K562 (cell line): ENCODE results near the gene SGIP1. TPM values are rescaled to one million over a fixed set of nuclear protein-coding genes. Genes with fewer than 3 reads are reported as not detected.

ENCODE experiments used
- ATAC-seq: fragments of 200-7000 bp; cut with Tn5 transposase; 3 replicates; pipeline ENCODE4 v1.9.1; 2020; ENCODE audit warnings: moderate library complexity
- BruUV-seq: library from RNA; stranded (reverse); fragments of 400-500 nt; replicated peaks from 2 replicates; lab custom pipeline; 2021; lab: Mats Ljungman, UMichigan
- CTCF ChIA-PET: fragments of 300-600 bp; formaldehyde crosslinking; extraction: SDS; loops from one replicate; lab custom pipeline; 2021; ENCODE audit warnings: low intra/inter-chr PET ratio; lab: Yijun Ruan, JAX
- POLR2A ChIA-PET: fragments of 300-600, 350-650 bp; sonication (Branson Sonifier 250); formaldehyde crosslinking; extraction: SDS; loops from one replicate; lab custom pipeline; 2021; ENCODE audit warnings: antibody characterized with exemption, inconsistent platforms; lab: Yijun Ruan, JAX
- DNase-seq, 4 experiments: peaks; one replicate each; pipeline versions ENCODE4 v3.0.0 to v3.0.0-alpha.2; 2011 to 2018; ENCODE audit warnings: low spot score in 3 of 4, mixed read lengths in 3 of 4; ENCODE audit errors: extremely low read depth in 1 of 4
- FAIRE-seq: peaks from 2 replicates; lab custom pipeline; 2011; peaks lifted over from hg19 to GRCh38; lab: Jason Lieb, UNC
- H2AFZ ChIP-seq: 2 replicates; pipeline ENCODE4 v1.6.0; 2011; ENCODE audit warnings: low read depth, low read length, control low read depth, inconsistent platforms
- H3K27ac ChIP-seq: fragments of 200-600 bp; 3 replicates; pipeline ENCODE4 v1.8.0; 2011; ENCODE audit warnings: low read depth, mild to moderate bottlenecking, control low read depth, inconsistent platforms, low read length, moderate library complexity, mixed read lengths; ENCODE audit errors: extremely low read depth
- H3K27me3 ChIP-seq, 2 experiments: fragments of 300-600 bp in 1 of 2; 2 replicates in 1 of 2; 3 replicates in 1 of 2; pipeline versions ENCODE4 v1.6.0 to v1.8.0; 2011; ENCODE audit warnings: inconsistent platforms in 2 of 2, low read length in 2 of 2, mild to moderate bottlenecking in 1 of 2, mixed read lengths in 1 of 2, moderate library complexity in 1 of 2; ENCODE audit not compliant: control insufficient read depth in 2 of 2, insufficient read depth in 2 of 2
- H3K36me3 ChIP-seq: fragments of 300-600 bp; 3 replicates; pipeline ENCODE4 v1.8.0; 2011; ENCODE audit warnings: mild to moderate bottlenecking, low read length, inconsistent platforms; ENCODE audit not compliant: control insufficient read depth, insufficient read depth
- H3K4me1 ChIP-seq, 2 experiments: fragments of 200-600 bp in 1 of 2; replicated peaks in 1 of 2; 2 replicates in 1 of 2; 3 replicates in 1 of 2; pipeline versions ENCODE4 v1.5.1 to v1.8.0; 2011; ENCODE audit warnings: inconsistent platforms in 2 of 2, low read length in 2 of 2, mild to moderate bottlenecking in 1 of 2, mixed read lengths in 1 of 2, moderate library complexity in 1 of 2; ENCODE audit not compliant: control insufficient read depth in 2 of 2, insufficient read depth in 2 of 2
- H3K4me2 ChIP-seq: 2 replicates; pipeline ENCODE4 v1.6.1; 2011; ENCODE audit warnings: low read length, control low read depth, inconsistent platforms, mixed read lengths; ENCODE audit not compliant: insufficient read depth
- H3K4me3 ChIP-seq: fragments of 200-600 bp; sonication (generic), shearing (Covaris generic); 2 replicates; pipeline ENCODE4 v1.5.1; 2016; ENCODE audit warnings: control low read depth, inconsistent platforms
- H3K79me2 ChIP-seq: fragments of 200-600 bp; 3 replicates; pipeline ENCODE4 v1.8.0; 2011; ENCODE audit warnings: low read length, inconsistent platforms; ENCODE audit not compliant: control insufficient read depth, insufficient read depth
- H3K9ac ChIP-seq, 2 experiments: 2 replicates each; pipeline versions ENCODE4 v1.6.0 to v1.6.1; 2011; ENCODE audit warnings: low read depth in 2 of 2, low read length in 2 of 2, control low read depth in 1 of 2, inconsistent platforms in 1 of 2, mild to moderate bottlenecking in 1 of 2, mixed read lengths in 1 of 2; ENCODE audit not compliant: insufficient read depth in 1 of 2
- H3K9me1 ChIP-seq: one replicate; pipeline ENCODE4 v1.6.0; 2011; ENCODE audit warnings: inconsistent platforms, mild to moderate bottlenecking, low read length, moderate library complexity; ENCODE audit not compliant: control insufficient read depth, insufficient read depth
- H3K9me3 ChIP-seq: replicated peaks from 2 replicates; pipeline ENCODE4 v1.5.1; 2011; ENCODE audit warnings: low read depth, low read length, inconsistent platforms; ENCODE audit not compliant: control insufficient read depth, insufficient read depth
- H4K20me1 ChIP-seq: replicated peaks from 2 replicates; pipeline ENCODE4 v1.6.1; 2011; ENCODE audit warnings: low read length, inconsistent platforms, mixed read lengths; ENCODE audit not compliant: control insufficient read depth, insufficient read depth
- ATF7 ChIP-seq: fragments of 450-650 bp; IDR thresholded peaks from 2 replicates; pipeline ENCODE4 v1.7.1; 2014; ENCODE audit warnings: mild to moderate bottlenecking, moderate library complexity
- DMBX1 ChIP-seq: fragments of 250-450 bp; sonication (Bioruptor Pico); IDR thresholded peaks from 2 replicates; pipeline ENCODE4 v1.8.0; 2022; ENCODE audit warnings: inconsistent platforms, mild to moderate bottlenecking, moderate library complexity, borderline replicate concordance
- FOXK1 ChIP-seq: sonication (generic); formaldehyde crosslinking; IDR thresholded peaks from 2 replicates; pipeline ENCODE4 v1.8.0; 2022; ENCODE audit warnings: missing genetic modification reagents, mild to moderate bottlenecking, borderline replicate concordance
- GTF2F1 ChIP-seq: IDR thresholded peaks from 2 replicates; pipeline ENCODE4 v1.6.1; 2011; ENCODE audit warnings: low read depth, low read length, improper control_type of control experiment
- KDM2B ChIP-seq: fragments of 250-450 bp; sonication (Bioruptor Pico); IDR thresholded peaks from 2 replicates; pipeline ENCODE4 v1.8.0; 2021; ENCODE audit warnings: mild to moderate bottlenecking, moderate library complexity
- MAZ ChIP-seq, 2 experiments: fragments of 450-650 bp in 1 of 2; sonication (generic) in 1 of 2; formaldehyde crosslinking; IDR thresholded peaks in 1 of 2; conservative IDR thresholded peaks in 1 of 2; 2 replicates each; pipeline versions ENCODE4 v1.4.0 to v1.5.0; 2020; ENCODE audit warnings: mild to moderate bottlenecking in 1 of 2, missing genetic modification reagents in 1 of 2
- PHTF2 ChIP-seq: fragments of 250-450 bp; sonication (Bioruptor Pico); IDR thresholded peaks from 2 replicates; pipeline ENCODE4 v1.5.0; 2021; ENCODE audit warnings: mild to moderate bottlenecking
- PRDM10 ChIP-seq: fragments of 450-650 bp; IDR thresholded peaks from 2 replicates; pipeline ENCODE4 v1.6.1; 2018; ENCODE audit not compliant: partially characterized antibody
- ZNF12 ChIP-seq: sonication (generic); formaldehyde crosslinking; IDR thresholded peaks from 2 replicates; pipeline ENCODE4 v1.4.0; 2020; ENCODE audit warnings: mild to moderate bottlenecking, missing genetic modification reagents
- ZNF165 ChIP-seq: fragments of 250-450 bp; sonication (Bioruptor Pico); IDR thresholded peaks from 2 replicates; pipeline ENCODE4 v1.4.0; 2020; ENCODE audit warnings: borderline replicate concordance
- ZNF277 ChIP-seq: fragments of 250-450 bp; sonication (Bioruptor Pico); IDR thresholded peaks from 2 replicates; pipeline ENCODE4 v1.8.0; 2022; ENCODE audit warnings: inconsistent platforms, mild to moderate bottlenecking, moderate library complexity, borderline replicate concordance
- ZNF436 ChIP-seq: fragments of 250-450, 450-650 bp; sonication (Bioruptor Pico); formaldehyde crosslinking; IDR thresholded peaks from 2 replicates; pipeline ENCODE4 v1.7.0; 2020; ENCODE audit warnings: mild to moderate bottlenecking
- WGBS: fragments of 100-300 bp; shearing (Covaris generic); methylation state at CpG from one replicate; pipeline ENCODE4 v1.1.6; 2016; ENCODE audit warnings: low coverage, mixed read lengths; ENCODE audit not compliant: insufficient coverage; ENCODE audit errors: missing lambda C conversion rate; 5-methylcytosine and 5-hydroxymethylcytosine counted together
- in situ Hi-C: fragments of 300-500 bp; cut with MboI; formaldehyde crosslinking; loops from 4 replicates; pipeline ENCODE4 v1.15.0; 2018; ENCODE audit warnings: inconsistent platforms, mixed read lengths
- intact Hi-C: fragments of 100-400 bp; cut with micrococcal nuclease; formaldehyde crosslinking; loops from 2 replicates; pipeline ENCODE4 v1.14.2; 2022
- polyA plus RNA-seq, 8 experiments: library from polyadenylated mRNA; depleted of rRNA in 4 of 8; stranded (reverse) in 5 of 8; unstranded in 3 of 8; fragments of >200 nt; fragmentation: Nextera tagmentation in 2 of 8; fragmentation: Illumina TruSeq in 1 of 8; extraction: Ambion mirVana in 2 of 8; extraction: Trizol in 1 of 8; gene quantifications; 2 replicates each; pipeline versions ENCODE4 v1.2.1 to v1.2.3, GENCODE V29; 2011 to 2014; ENCODE audit warnings: inconsistent platforms in 1 of 8, missing spikeins in 1 of 8
- total RNA-seq, 7 experiments: library from RNA; depleted of rRNA in 6 of 7; stranded (reverse); fragments of >200 nt in 6 of 7; fragmentation: Illumina TruSeq in 2 of 7; extraction: Trizol in 2 of 7; gene quantifications; 2 replicates each; pipeline versions ENCODE4 v1.2.1 to v1.2.3, GENCODE V29; 2011 to 2021; ENCODE audit warnings: low replicate concordance in 1 of 7

SGIP1 gene
- total and polyA plus RNA-seq, 9 of the 15 experiments (the other 6 are each of a cell fraction or from before 2014, with no cell fraction given) = 0.07 to 0.35 TPM; not detected in 7

GRCh38 chr1:66787641-66788040 lies 253.7 kb downstream of the SGIP1 start:
- no peaks in the 10 kb centered on the region for H3K27me3 ChIP-seq
- H4K20me1 ChIP-seq = no peaks in the 10 kb centered on the region
- no peaks in the 10 kb centered on the region for H3K9me1 ChIP-seq
- DNase-seq (no peak), ATAC-seq (no peak), FAIRE-seq (no peak)
- no peak overlapping the region for H3K9ac ChIP-seq
- H3K27ac ChIP-seq = no peak overlapping the region
- ChIA-PET CTCF (no interaction called here), POLR2A (interaction anchor here (1.3 kb wide), 1 partner anchor 15 kb away, joined by 4 read pairs; no protein-coding TSS in a partner anchor)
- 27% methylated on average over 4 of the region's 4 CpGs for WGBS
- no peaks in the 10 kb centered on the region for H3K36me3 ChIP-seq
- H3K79me2 ChIP-seq = no peaks in the 10 kb centered on the region
- in situ Hi-C loops = no loop called here
- no peak overlapping the region for H2AFZ ChIP-seq
- no peak overlapping the region for H3K4me3 ChIP-seq
- H3K4me1 ChIP-seq = no peaks in the 10 kb centered on the region
- TF ChIP-seq ZNF436 (CRISPR knock-in tag) = no peak
- no peak for TF ChIP-seq ATF7
- TF ChIP-seq ZNF277 (CRISPR knock-in tag) = no peak
- no peak for TF ChIP-seq DMBX1 (CRISPR knock-in tag)
- no peak for TF ChIP-seq ZNF165 (CRISPR knock-in tag)
- no peak for TF ChIP-seq MAZ (CRISPR knock-in tag; conservative IDR thresholded peaks at IDR 0.05 in 1 of 2, IDR thresholded peaks at IDR 0.05 in 1 of 2)
- no peak for TF ChIP-seq KDM2B (CRISPR knock-in tag)
- TF ChIP-seq PRDM10 = no peak
- no peak for TF ChIP-seq ZNF12 (CRISPR knock-in tag)
- no peak for TF ChIP-seq GTF2F1
- TF ChIP-seq PHTF2 = no peak
- TF ChIP-seq FOXK1 (CRISPR knock-in tag) = no peak
- H3K9me3 ChIP-seq = no peaks in the 10 kb centered on the region
- no peak overlapping the region for H3K4me2 ChIP-seq
- no TSS peak for BruUV-seq
- intact Hi-C loops = no loop called here
